DND-41 (cell line): ENCODE measurements around the gene FCN3.

ENCODE experiments used
- ATAC-seq: fragments of 200-7000 bp; cut with Tn5 transposase; 3 replicates; pipeline ENCODE4 v1.9.1; 2021; ENCODE audit warnings: low read depth; ENCODE audit not compliant: insufficient read depth
- DNase-seq: peaks from one replicate; pipeline ENCODE4 v3.0.0-alpha.2; 2020
- H2AFZ ChIP-seq: 2 replicates; pipeline ENCODE4 v1.6.0; 2012; ENCODE audit warnings: low read depth, low read length
- H3K27ac ChIP-seq: 2 replicates; pipeline ENCODE4 v1.5.1; 2012; ENCODE audit warnings: low read length, inconsistent platforms
- H3K27me3 ChIP-seq: fragments of 200-600 bp; sonication (generic); 2 replicates; pipeline ENCODE4 v1.6.0; 2012; ENCODE audit warnings: low read length, mild to moderate bottlenecking, inconsistent platforms; ENCODE audit not compliant: insufficient read depth, poor library complexity
- H3K36me3 ChIP-seq: 2 replicates; pipeline ENCODE4 v1.5.1; 2012; ENCODE audit warnings: low read length, inconsistent platforms; ENCODE audit not compliant: insufficient read depth
- H3K4me1 ChIP-seq: 2 replicates; pipeline ENCODE4 v1.5.1; 2012; ENCODE audit warnings: mild to moderate bottlenecking, low read length; ENCODE audit not compliant: insufficient read depth
- H3K4me2 ChIP-seq: 2 replicates; pipeline ENCODE4 v1.6.0; 2012; ENCODE audit warnings: mild to moderate bottlenecking, moderate library complexity, low read length, inconsistent platforms; ENCODE audit not compliant: insufficient read depth
- H3K4me3 ChIP-seq, 2 experiments: fragments of 200-600 bp in 1 of 2; shearing (Covaris generic) in 1 of 2; 2 replicates each; pipeline ENCODE4 v1.5.1; 2012 to 2016; ENCODE audit warnings: inconsistent platforms in 2 of 2, low read length in 2 of 2, mild to moderate bottlenecking in 2 of 2, low read depth in 1 of 2, moderate library complexity in 1 of 2
- H3K79me2 ChIP-seq: 2 replicates; pipeline ENCODE4 v1.6.0; 2012; ENCODE audit warnings: low read length, inconsistent platforms; ENCODE audit not compliant: insufficient read depth
- H3K9ac ChIP-seq: 2 replicates; pipeline ENCODE4 v1.6.0; 2012; ENCODE audit warnings: low read depth, mild to moderate bottlenecking, inconsistent platforms, low read length, moderate library complexity
- H3K9me3 ChIP-seq: 2 replicates; pipeline ENCODE4 v1.5.1; 2012; ENCODE audit warnings: low read length, moderate library complexity, mild to moderate bottlenecking, inconsistent platforms; ENCODE audit not compliant: insufficient read depth, severe bottlenecking
- H4K20me1 ChIP-seq: 2 replicates; pipeline ENCODE4 v1.6.0; 2012; ENCODE audit warnings: low read length; ENCODE audit not compliant: insufficient read depth
- CTCF ChIP-seq: IDR thresholded peaks from 2 replicates; pipeline ENCODE4 v1.5.1; 2012; ENCODE audit warnings: borderline replicate concordance, low read length, moderate library complexity, mild to moderate bottlenecking; ENCODE audit not compliant: poor library complexity, severe bottlenecking; ENCODE audit errors: extremely low read depth
- EZH2 ChIP-seq: IDR thresholded peaks from 3 replicates; pipeline ENCODE4 v1.6.1; 2012; ENCODE audit warnings: borderline replicate concordance, low read depth, mild to moderate bottlenecking, moderate library complexity, low read length, inconsistent platforms; ENCODE audit not compliant: severe bottlenecking

Gene FCN3

GRCh38 chr1:27365372-27366112 lies 9.1 kb downstream of the FCN3 start:
- TF ChIP-seq CTCF (no peak), EZH2 (peak; percentile 67)
- H3K36me3 ChIP-seq, result no peaks in the 10 kb centered on the region
- H3K4me2 ChIP-seq, result peak overlapping the region; percentile 82
- H3K4me1 ChIP-seq, result peaks cover 27% of the 10 kb centered on the region
- no peak overlapping the region for H3K27ac ChIP-seq
- H3K4me3 ChIP-seq, result peak overlapping the region; percentile 32 to 58; a peak in 3 of 4 replicates
- H3K27me3 ChIP-seq, result peaks cover 32% of the 10 kb centered on the region
- H3K9me3 ChIP-seq, result no peaks in the 10 kb centered on the region
- ATAC-seq (peak; percentile 75), DNase-seq (peak; percentile 78)
- H3K9ac ChIP-seq, result peak overlapping the region; percentile 54
- no peaks in the 10 kb centered on the region for H4K20me1 ChIP-seq
- H3K79me2 ChIP-seq, result no peaks in the 10 kb centered on the region
- peak overlapping the region; percentile 61 for H2AFZ ChIP-seq

DNA sequence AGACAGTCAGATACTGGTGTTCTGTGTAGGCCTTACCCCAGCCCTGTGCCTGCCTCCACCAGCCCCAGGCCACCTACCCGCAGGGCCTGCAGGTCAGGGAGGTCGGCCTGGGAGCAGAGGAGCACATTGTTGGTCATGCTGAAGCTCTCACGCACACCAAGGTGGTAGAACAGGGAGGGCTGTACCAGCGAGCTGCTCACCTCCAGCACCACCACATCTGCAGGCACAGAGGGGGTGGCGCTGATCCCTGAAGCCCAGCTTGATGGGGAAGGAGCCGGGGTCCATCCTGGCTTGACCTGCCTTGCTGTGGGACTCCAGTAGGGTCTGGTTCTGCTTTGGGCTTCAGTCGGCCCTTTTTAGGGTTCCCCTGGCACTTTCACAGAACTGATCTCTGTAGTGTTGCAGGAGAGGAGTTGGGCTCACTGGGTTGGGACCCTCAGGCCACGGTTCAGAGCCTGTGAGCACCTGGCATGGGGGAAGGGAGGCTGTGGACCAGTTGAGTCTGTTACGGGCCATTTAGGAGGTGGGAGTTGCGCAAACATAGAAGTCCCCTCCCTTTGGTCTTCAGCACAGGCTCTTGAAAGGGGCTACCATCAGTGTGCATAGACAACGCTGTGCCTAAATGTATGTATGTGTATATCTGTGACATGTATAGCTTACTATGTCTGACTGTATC lies 9.8 kb downstream of the FCN3 start:
- ATAC-seq (no peak), DNase-seq (no peak)
- Histone ChIP-seq H3K9me3 (no peaks in the 10 kb centered on the region), H3K4me3 (peak overlapping the region in 1 of 2 experiments; percentile 58; a peak in 2 of 4 replicates), H3K36me3 (no peaks in the 10 kb centered on the region), H3K9ac (peak overlapping the region; percentile 10; the same call in 1 of the 2 replicates), H3K4me1 (peaks cover 27% of the 10 kb centered on the region), H3K27me3 (peaks cover 28% of the 10 kb centered on the region), H4K20me1 (no peaks in the 10 kb centered on the region), H3K27ac (no peak overlapping the region), H2AFZ (peak overlapping the region; percentile 48; the same call in 1 of the 2 replicates), H3K4me2 (peak overlapping the region; percentile 82), H3K79me2 (no peaks in the 10 kb centered on the region)
- TF ChIP-seq CTCF, result no peak
- TF ChIP-seq EZH2, result no peak

- Histone ChIP-seq H3K27me3 (peaks cover 25% of the 10 kb centered on the region), H3K9me3 (no peaks in the 10 kb centered on the region), H3K4me1 (peaks cover 27% of the 10 kb centered on the region), H3K27ac (no peak overlapping the region), H3K4me2 (no peak overlapping the region), H3K36me3 (no peaks in the 10 kb centered on the region), H3K9ac (no peak overlapping the region), H4K20me1 (no peaks in the 10 kb centered on the region), H2AFZ (no peak overlapping the region), H3K4me3 (no peak overlapping the region), H3K79me2 (no peaks in the 10 kb centered on the region)
- ATAC-seq, result no peak
- DNase-seq, result no peak
- TF ChIP-seq EZH2 (no peak), CTCF (no peak)
These were observed 10.6 kb downstream of the FCN3 start for GRCh38 chr1:27363766-27364695.
